ENCODE measurements around the gene EBF3.

EBF3 gene

GRCh38 chr10:129838794-129839193 lies 125.3 kb downstream of the EBF3 start:
- DNase-seq (ENCODE audit: low read depth in 2 of 2) = no peak
- TF ChIP-seq, protein P1, sequence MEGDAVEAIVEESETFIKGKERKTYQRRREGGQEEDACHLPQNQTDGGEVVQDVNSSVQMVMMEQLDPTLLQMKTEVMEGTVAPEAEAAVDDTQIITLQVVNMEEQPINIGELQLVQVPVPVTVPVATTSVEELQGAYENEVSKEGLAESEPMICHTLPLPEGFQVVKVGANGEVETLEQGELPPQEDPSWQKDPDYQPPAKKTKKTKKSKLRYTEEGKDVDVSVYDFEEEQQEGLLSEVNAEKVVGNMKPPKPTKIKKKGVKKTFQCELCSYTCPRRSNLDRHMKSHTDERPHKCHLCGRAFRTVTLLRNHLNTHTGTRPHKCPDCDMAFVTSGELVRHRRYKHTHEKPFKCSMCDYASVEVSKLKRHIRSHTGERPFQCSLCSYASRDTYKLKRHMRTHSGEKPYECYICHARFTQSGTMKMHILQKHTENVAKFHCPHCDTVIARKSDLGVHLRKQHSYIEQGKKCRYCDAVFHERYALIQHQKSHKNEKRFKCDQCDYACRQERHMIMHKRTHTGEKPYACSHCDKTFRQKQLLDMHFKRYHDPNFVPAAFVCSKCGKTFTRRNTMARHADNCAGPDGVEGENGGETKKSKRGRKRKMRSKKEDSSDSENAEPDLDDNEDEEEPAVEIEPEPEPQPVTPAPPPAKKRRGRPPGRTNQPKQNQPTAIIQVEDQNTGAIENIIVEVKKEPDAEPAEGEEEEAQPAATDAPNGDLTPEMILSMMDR (IDR thresholded peaks at IDR 0.05; ENCODE audit: low read depth, low read length) = no peak
- H3K4me3 ChIP-seq (replicated peaks in 1 of 2; ENCODE audit: low read depth in 2 of 2, low read length in 2 of 2) = no peak overlapping the region

DNA sequence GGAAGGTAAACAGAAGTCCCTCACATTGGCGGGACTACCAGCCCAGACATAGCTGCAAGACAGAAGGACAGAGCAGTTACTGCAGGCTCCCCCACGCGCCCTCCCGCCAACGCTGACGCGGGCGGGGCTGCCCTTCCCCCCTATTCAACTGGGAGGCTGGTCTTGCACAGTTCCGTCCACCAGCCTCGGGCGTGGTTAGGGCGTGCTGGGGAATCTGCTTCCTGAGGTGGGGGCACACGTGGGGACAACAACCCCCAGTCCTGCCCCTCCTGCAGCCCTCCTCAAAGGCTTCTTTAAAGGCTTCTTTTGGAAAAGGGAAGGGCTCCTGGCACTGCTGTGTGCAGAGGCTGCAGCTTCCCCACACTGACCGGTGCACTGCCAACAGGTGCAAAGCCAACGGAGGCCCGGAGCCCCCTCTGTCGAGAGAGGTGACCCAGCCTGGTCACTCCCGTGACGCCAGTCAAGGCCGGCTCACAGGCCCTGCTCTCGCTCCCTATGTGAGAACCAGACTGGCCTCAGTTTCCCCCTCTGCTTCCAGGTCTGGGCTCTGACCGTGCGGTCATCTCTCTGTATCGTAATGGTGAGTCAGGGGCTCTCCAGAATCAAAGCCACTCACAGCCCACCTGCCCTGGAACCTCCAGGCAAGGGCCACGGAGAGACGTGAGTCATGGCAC lies 126.0 kb downstream of the EBF3 start:
- TF ChIP-seq, protein P1 (IDR thresholded peaks at IDR 0.05; ENCODE audit: low read depth, low read length) = no peak
- no peak overlapping the region for H3K4me3 ChIP-seq (replicated peaks in 1 of 2; ENCODE audit: low read depth in 2 of 2, low read length in 2 of 2)
- DNase-seq (ENCODE audit: low read depth in 2 of 2) = no peak

DNA sequence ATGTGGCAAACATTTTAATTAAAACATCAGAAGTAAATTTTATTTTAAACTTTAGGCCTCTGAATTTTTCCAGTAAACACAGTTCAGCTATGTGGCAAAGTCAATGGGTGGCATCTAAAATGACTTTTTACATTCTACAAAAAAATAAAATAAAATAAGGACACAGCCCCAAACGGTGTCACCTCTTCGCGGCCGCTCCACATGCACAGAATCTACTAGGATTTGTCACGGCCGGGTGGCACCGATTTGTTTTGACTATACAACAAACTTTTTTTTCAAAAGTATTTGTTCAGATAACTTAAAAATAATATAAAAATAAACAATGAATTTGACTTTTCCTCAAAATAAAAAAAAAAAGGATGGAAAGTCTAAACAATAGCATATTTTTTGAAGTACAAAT lies 127.8 kb downstream of the EBF3 start:
- TF ChIP-seq, protein P1 (IDR thresholded peaks at IDR 0.05; ENCODE audit: low read depth, low read length) = no peak
- no peak overlapping the region for H3K4me3 ChIP-seq (replicated peaks in 1 of 2; ENCODE audit: low read depth in 2 of 2, low read length in 2 of 2)
- no peak for DNase-seq (ENCODE audit: low read depth in 2 of 2)

DNA sequence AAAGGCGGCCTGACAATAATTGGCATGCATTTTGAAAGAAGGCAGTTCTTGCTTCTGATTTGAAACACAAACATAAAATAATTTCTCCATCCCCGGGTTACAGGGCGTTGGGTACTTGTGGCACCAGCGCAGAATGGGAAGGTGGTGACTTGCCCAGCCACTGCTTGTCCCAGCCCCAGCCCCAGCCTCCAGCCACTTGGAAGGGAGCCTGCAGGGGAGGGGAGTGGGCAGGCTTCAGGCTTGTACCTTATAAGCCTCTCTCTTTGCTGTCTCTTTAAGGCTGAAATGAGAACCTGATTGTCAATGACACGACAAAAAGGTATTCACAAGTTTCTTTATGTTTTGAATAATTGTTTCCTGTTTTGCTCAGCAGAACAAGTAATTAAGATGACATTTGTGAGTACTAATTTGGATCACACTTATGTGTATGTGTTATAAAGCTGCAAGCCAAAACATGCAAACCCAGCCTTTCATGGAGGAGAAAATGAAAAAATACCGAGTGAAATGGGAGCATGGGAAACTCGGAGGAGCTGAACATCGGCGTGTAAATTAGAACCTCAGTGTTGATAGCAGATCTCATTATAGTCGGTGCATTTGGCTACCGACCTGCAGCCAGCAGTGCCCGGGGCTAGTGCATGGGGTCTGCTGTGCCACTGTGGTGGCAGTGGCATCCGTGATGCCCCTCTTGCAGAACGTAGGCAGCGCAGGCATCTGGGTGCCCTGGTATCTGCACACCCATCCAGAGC lies 129.9 kb downstream of the EBF3 start:
- TF ChIP-seq, protein P1 (IDR thresholded peaks at IDR 0.05; ENCODE audit: low read depth, low read length) = no peak
- DNase-seq (ENCODE audit: low read depth in 2 of 2) = no peak
- no peak overlapping the region for H3K4me3 ChIP-seq (replicated peaks in 1 of 2; ENCODE audit: low read depth in 2 of 2, low read length in 2 of 2)

- TF ChIP-seq, protein P1 (IDR thresholded peaks at IDR 0.05; ENCODE audit: low read depth, low read length) = no peak
- no peak for DNase-seq (ENCODE audit: low read depth in 2 of 2)
- no peak overlapping the region for H3K4me3 ChIP-seq (replicated peaks in 1 of 2; ENCODE audit: low read depth in 2 of 2, low read length in 2 of 2)
These were observed 130.6 kb downstream of the EBF3 start for GRCh38 chr10:129833468-129833950.

- no peak for DNase-seq (ENCODE audit: low read depth in 2 of 2)
- no peak overlapping the region for H3K4me3 ChIP-seq (replicated peaks in 1 of 2; ENCODE audit: low read depth in 2 of 2, low read length in 2 of 2)
- TF ChIP-seq, protein P1 (IDR thresholded peaks at IDR 0.05; ENCODE audit: low read depth, low read length) = no peak
These were observed 131.3 kb downstream of the EBF3 start for GRCh38 chr10:129832573-129833467.

Measured in cardiac fibroblast (primary cell).